ENCODE results near the gene PANK4. TPM values are rescaled to one million over a fixed set of nuclear protein-coding genes. Genes with fewer than 3 reads are reported as not detected.

Gene PANK4
- total RNA-seq, 1 experiment from 2014 or later, result 22.1 TPM

- H3K36me3 Mint-ChIP-seq (ENCODE audit: insufficient read depth, unreplicated experiment), result peaks cover 8% of the 10 kb centered on the region
- H3K4me3 Mint-ChIP-seq (ENCODE audit: unreplicated experiment), result no peak overlapping the region
- no peak for TF ChIP-seq CTCF (IDR thresholded peaks at IDR 0.05; ENCODE audit: unreplicated experiment)
- H3K9me3 Mint-ChIP-seq (ENCODE audit: unreplicated experiment), result no peaks in the 10 kb centered on the region
- BruUV-seq (replicated peaks), result no TSS peak
- intact Hi-C loops (cut with micrococcal nuclease), result no loop called here
- no peak for DNase-seq (ENCODE audit: unreplicated experiment)
- CTCF ChIA-PET, result interaction anchor here (0.5 to 0.8 kb wide), 2 partner anchors 15 to 27 kb away, joined by 3 read pairs; no protein-coding TSS in a partner anchor
- no peak overlapping the region for H3K27ac Mint-ChIP-seq (ENCODE audit: low read depth, unreplicated experiment)
- peaks cover 6% of the 10 kb centered on the region for H3K4me1 Mint-ChIP-seq (ENCODE audit: insufficient read depth, unreplicated experiment)
- POLR2A ChIA-PET, result no interaction called here
- H3K27me3 Mint-ChIP-seq (ENCODE audit: insufficient read depth, unreplicated experiment), result no peaks in the 10 kb centered on the region
These were observed 59.3 kb downstream of the PANK4 start for GRCh38 chr1:2466958-2467554.

DNA sequence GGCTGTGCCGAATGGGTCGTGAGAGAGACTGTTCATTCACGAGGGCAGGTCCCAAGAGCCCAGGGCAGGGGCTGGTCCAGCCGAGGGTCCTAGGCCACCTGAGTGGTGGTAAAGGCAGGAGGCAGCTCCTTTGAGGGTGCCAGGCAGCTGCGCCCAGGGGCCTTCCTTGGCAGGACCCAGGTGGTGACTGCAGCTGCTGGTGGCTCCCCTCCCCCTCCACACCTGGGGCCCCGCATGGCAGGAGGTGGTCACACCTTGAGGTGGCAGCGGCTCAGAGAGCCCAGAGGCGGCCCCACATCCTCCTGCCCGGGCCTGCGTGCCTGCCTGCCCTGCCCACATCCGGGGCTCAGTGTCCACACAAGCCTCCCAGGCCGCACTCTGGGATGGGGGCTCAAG, 60.1 kb downstream of the PANK4 start:
- no peak overlapping the region for H3K27ac Mint-ChIP-seq (ENCODE audit: low read depth, unreplicated experiment)
- H3K9me3 Mint-ChIP-seq (ENCODE audit: unreplicated experiment), result no peaks in the 10 kb centered on the region
- ChIA-PET CTCF (no interaction called here), POLR2A (no interaction called here)
- no peak for DNase-seq (ENCODE audit: unreplicated experiment)
- peaks cover 6% of the 10 kb centered on the region for H3K4me1 Mint-ChIP-seq (ENCODE audit: insufficient read depth, unreplicated experiment)
- TF ChIP-seq CTCF (IDR thresholded peaks at IDR 0.05; ENCODE audit: unreplicated experiment), result no peak
- BruUV-seq (replicated peaks), result no TSS peak
- intact Hi-C loops (cut with micrococcal nuclease), result no loop called here
- H3K4me3 Mint-ChIP-seq (ENCODE audit: unreplicated experiment), result no peak overlapping the region
- H3K36me3 Mint-ChIP-seq (ENCODE audit: insufficient read depth, unreplicated experiment), result peaks cover 13% of the 10 kb centered on the region
- H3K27me3 Mint-ChIP-seq (ENCODE audit: insufficient read depth, unreplicated experiment), result no peaks in the 10 kb centered on the region

DNA sequence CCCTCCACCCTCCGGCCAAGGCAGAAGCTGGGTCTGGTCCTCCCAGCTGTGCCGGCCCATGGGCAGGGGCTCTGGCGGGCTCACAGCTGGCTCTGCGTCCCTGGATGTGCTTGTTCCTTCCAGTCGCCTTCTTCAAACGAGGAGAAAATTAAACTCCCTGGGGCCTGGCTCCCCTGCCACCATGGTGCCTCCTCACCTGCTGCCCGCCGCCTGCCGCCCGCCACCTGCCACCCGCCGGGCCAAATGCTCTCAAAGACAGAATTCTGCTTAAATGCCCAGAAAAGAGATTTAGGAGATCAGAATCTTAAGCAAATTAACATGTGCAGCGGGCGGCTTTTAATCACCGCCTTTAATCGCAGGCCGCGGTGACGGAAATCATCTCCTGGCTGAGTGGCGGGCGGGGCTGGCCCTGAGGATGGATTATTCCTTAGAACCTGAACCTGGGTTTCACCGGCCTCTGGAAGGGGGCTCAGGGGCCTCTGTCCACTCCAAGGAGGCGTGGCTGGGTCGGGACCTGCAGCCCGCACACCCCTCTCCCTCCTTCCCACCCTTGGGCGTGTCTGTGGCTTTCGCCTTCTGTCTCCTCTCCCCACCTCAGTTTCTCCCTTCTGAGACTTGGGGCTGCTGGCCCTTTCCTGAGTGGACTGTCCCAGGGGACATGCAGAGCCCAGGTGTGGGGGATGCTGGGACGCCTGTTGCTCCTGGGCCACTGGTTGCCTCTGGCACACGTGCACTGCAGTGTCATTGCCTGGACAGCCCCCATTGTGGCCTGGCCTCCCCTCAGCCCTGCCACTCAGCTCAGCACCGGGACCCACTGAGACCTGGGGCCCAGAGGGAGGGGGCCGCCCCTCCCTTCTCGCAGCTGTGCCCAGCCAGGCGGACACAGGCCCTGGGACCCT, 60.8 kb downstream of the PANK4 start:
- no peak for TF ChIP-seq CTCF (IDR thresholded peaks at IDR 0.05; ENCODE audit: unreplicated experiment)
- Mint-ChIP-seq H3K27me3 (ENCODE audit: insufficient read depth, unreplicated experiment) (no peaks in the 10 kb centered on the region), H3K4me1 (ENCODE audit: insufficient read depth, unreplicated experiment) (peaks cover 6% of the 10 kb centered on the region), H3K27ac (ENCODE audit: low read depth, unreplicated experiment) (no peak overlapping the region), H3K9me3 (ENCODE audit: unreplicated experiment) (no peaks in the 10 kb centered on the region), H3K4me3 (ENCODE audit: unreplicated experiment) (no peak overlapping the region), H3K36me3 (ENCODE audit: insufficient read depth, unreplicated experiment) (peaks cover 10% of the 10 kb centered on the region)
- ChIA-PET POLR2A (no interaction called here), CTCF (interaction anchor here (1.1 to 1.6 kb wide), 2 partner anchors 257 to 291 kb away, joined by 3 to 4 read pairs; no protein-coding TSS in a partner anchor)
- BruUV-seq (replicated peaks), result no TSS peak
- intact Hi-C loops (cut with micrococcal nuclease), result no loop called here
- DNase-seq (ENCODE audit: unreplicated experiment), result no peak

- ChIA-PET POLR2A (no interaction called here), CTCF (no interaction called here)
- peaks cover 5% of the 10 kb centered on the region for H3K36me3 Mint-ChIP-seq (ENCODE audit: insufficient read depth, unreplicated experiment)
- no peak overlapping the region for H3K4me3 Mint-ChIP-seq (ENCODE audit: unreplicated experiment)
- H3K27ac Mint-ChIP-seq (ENCODE audit: low read depth, unreplicated experiment), result no peak overlapping the region
- no peak for DNase-seq (ENCODE audit: unreplicated experiment)
- H3K4me1 Mint-ChIP-seq (ENCODE audit: insufficient read depth, unreplicated experiment), result peaks cover 6% of the 10 kb centered on the region
- no TSS peak for BruUV-seq (replicated peaks)
- intact Hi-C loops (cut with micrococcal nuclease), result no loop called here
- no peaks in the 10 kb centered on the region for H3K27me3 Mint-ChIP-seq (ENCODE audit: insufficient read depth, unreplicated experiment)
- no peaks in the 10 kb centered on the region for H3K9me3 Mint-ChIP-seq (ENCODE audit: unreplicated experiment)
- no peak for TF ChIP-seq CTCF (IDR thresholded peaks at IDR 0.05; ENCODE audit: unreplicated experiment)
These were observed 63.0 kb downstream of the PANK4 start for GRCh38 chr1:2463396-2463795.
